ENCODE measurements around the gene SNAPC1. TPM values are rescaled to one million over a fixed set of nuclear protein-coding genes. Genes with fewer than 3 reads are reported as not detected.

The SNAPC1 gene
- total RNA-seq, 4 donors from 2014 or later, result 2.0 to 3.7 (median 3.0) TPM

GRCh38 chr14:61837336-61838229 lies 75.4 kb downstream of the SNAPC1 start:
- TF ChIP-seq, protein P1, sequence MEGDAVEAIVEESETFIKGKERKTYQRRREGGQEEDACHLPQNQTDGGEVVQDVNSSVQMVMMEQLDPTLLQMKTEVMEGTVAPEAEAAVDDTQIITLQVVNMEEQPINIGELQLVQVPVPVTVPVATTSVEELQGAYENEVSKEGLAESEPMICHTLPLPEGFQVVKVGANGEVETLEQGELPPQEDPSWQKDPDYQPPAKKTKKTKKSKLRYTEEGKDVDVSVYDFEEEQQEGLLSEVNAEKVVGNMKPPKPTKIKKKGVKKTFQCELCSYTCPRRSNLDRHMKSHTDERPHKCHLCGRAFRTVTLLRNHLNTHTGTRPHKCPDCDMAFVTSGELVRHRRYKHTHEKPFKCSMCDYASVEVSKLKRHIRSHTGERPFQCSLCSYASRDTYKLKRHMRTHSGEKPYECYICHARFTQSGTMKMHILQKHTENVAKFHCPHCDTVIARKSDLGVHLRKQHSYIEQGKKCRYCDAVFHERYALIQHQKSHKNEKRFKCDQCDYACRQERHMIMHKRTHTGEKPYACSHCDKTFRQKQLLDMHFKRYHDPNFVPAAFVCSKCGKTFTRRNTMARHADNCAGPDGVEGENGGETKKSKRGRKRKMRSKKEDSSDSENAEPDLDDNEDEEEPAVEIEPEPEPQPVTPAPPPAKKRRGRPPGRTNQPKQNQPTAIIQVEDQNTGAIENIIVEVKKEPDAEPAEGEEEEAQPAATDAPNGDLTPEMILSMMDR (IDR thresholded peaks at IDR 0.05 in 4 of 5, conservative IDR thresholded peaks at IDR 0.05 in 1 of 5), result peak; percentile 78 to 94 (median 86)
- TF ChIP-seq POLR2A (IDR thresholded peaks at IDR 0.05), result no peak
- H3K27me3 ChIP-seq, result no peaks in the 10 kb centered on the region
- H3K27ac ChIP-seq, result no peak overlapping the region
- no peaks in the 10 kb centered on the region for H3K4me1 ChIP-seq
- intact Hi-C loops (cut with DNase I; ENCODE audit: low total_unique reads) (loop anchor here (1.0 to 10.0 kb wide), 4 partner anchors 103 to 543 kb away; no protein-coding TSS in a partner anchor), in situ Hi-C loops (cut with MboI; ENCODE audit: low sequenced_read_pairs in 4 of 4) (loop anchor here (5.0 to 25.0 kb wide), 4 partner anchors 373 to 540 kb away; partner anchors contain the start of gene PRKCH (in 2 of the 4))
- no peaks in the 10 kb centered on the region for H3K36me3 ChIP-seq
- no peaks in the 10 kb centered on the region for H3K9me3 ChIP-seq
- ATAC-seq (peak; percentile 81 to 97), DNase-seq (peak; percentile 48 to 56)
- no peak overlapping the region for H3K4me3 ChIP-seq

- intact Hi-C loops (cut with DNase I; ENCODE audit: low total_unique reads), result loop anchor here (5.0 to 10.0 kb wide), 3 partner anchors 104 to 544 kb away; no protein-coding TSS in a partner anchor
- H3K27ac ChIP-seq, result no peak overlapping the region
- no peak overlapping the region for H3K4me3 ChIP-seq
- no peak for ATAC-seq
- no peak for TF ChIP-seq POLR2A (IDR thresholded peaks at IDR 0.05)
- TF ChIP-seq, protein P1 (IDR thresholded peaks at IDR 0.05 in 4 of 5, conservative IDR thresholded peaks at IDR 0.05 in 1 of 5), result no peak
- no peaks in the 10 kb centered on the region for H3K27me3 ChIP-seq
- DNase-seq, result no peak
- no peaks in the 10 kb centered on the region for H3K9me3 ChIP-seq
- no peaks in the 10 kb centered on the region for H3K4me1 ChIP-seq
- in situ Hi-C loops (cut with MboI; ENCODE audit: low sequenced_read_pairs in 4 of 4), result loop anchor here (5.0 to 25.0 kb wide), 4 partner anchors 374 to 541 kb away; partner anchors contain the start of gene PRKCH (in 2 of the 4)
- no peaks in the 10 kb centered on the region for H3K36me3 ChIP-seq
Measured at GRCh38 chr14:61838661-61839245, 76.5 kb downstream of the SNAPC1 start.

- Histone ChIP-seq H3K27ac (no peak overlapping the region), H3K27me3 (no peaks in the 10 kb centered on the region), H3K36me3 (no peaks in the 10 kb centered on the region), H3K9me3 (no peaks in the 10 kb centered on the region), H3K4me1 (no peaks in the 10 kb centered on the region), H3K4me3 (no peak overlapping the region)
- TF ChIP-seq, protein P1 (IDR thresholded peaks at IDR 0.05 in 4 of 5, conservative IDR thresholded peaks at IDR 0.05 in 1 of 5), result no peak
- ATAC-seq, result no peak
- in situ Hi-C loops (cut with MboI; ENCODE audit: low sequenced_read_pairs in 4 of 4), result loop anchor here (5.0 to 25.0 kb wide), 4 partner anchors 375 to 542 kb away; partner anchors contain the start of gene PRKCH (in 2 of the 4)
- intact Hi-C loops (cut with DNase I; ENCODE audit: low total_unique reads), result loop anchor here (5.0 to 10.0 kb wide), 3 partner anchors 105 to 545 kb away; no protein-coding TSS in a partner anchor
- no peak for DNase-seq
Measured at GRCh38 chr14:61839507-61839906, 77.3 kb downstream of the SNAPC1 start.

DNA sequence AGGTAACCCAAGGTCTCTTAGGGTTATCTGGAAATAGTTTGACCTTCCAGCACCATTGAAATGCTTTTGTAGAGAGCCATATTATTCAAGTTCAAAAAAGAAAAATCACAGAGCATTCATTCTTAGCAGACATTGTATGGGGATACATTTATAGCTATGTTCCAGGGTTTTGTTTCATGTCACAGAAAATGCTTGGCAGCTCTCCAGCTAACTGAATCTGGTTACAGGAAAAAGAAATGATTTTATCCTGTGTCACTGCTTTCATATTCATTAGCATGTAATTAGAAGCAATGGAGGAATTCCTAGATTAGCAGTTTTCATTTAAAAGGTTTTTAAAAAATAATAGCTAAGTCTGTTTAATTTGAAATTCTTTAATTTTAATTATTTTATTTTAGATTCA lies 78.9 kb downstream of the SNAPC1 start:
- intact Hi-C loops (cut with DNase I; ENCODE audit: low total_unique reads) (no loop called here), in situ Hi-C loops (cut with MboI; ENCODE audit: low sequenced_read_pairs in 4 of 4) (loop anchor here in 2 of 4 donors (25.0 kb wide), 1 partner anchor 529 kb away; the partner anchor contains the start of gene PRKCH (in 2 of the 2))
- Histone ChIP-seq H3K27me3 (no peaks in the 10 kb centered on the region), H3K4me3 (no peak overlapping the region), H3K4me1 (no peaks in the 10 kb centered on the region), H3K27ac (no peak overlapping the region), H3K36me3 (no peaks in the 10 kb centered on the region), H3K9me3 (no peaks in the 10 kb centered on the region)
- TF ChIP-seq, protein P1 (IDR thresholded peaks at IDR 0.05 in 4 of 5, conservative IDR thresholded peaks at IDR 0.05 in 1 of 5), result no peak
- TF ChIP-seq POLR2A (IDR thresholded peaks at IDR 0.05), result no peak
- ATAC-seq (no peak), DNase-seq (no peak)

Other genes starting within 250 kb of the SNAPC1 start
- gene HIF1A, start 66.9 kb upstream of the SNAPC1 start, total RNA-seq, result 10 to 100 TPM; 18.2 to 30.7 (median 23.6) TPM
- not detected for gene SYT16, start 50.3 kb downstream of the SNAPC1 start, total RNA-seq